GM12865 (cell line): Measurements from ENCODE around the gene INPP4B.
"Not testable (repeated sequence)": the region's sequence is repeated elsewhere in the genome, so short reads cannot be mapped to it uniquely, and the experiment has no call there.

Experiments used
- DNase-seq: peaks from one replicate; pipeline ENCODE4 v3.0.0; 2010; ENCODE audit warnings: low read depth
- H3K4me3 ChIP-seq: 2 replicates; pipeline ENCODE4 v1.5.1; 2011; ENCODE audit warnings: mild to moderate bottlenecking, low read depth, low read length, control low read depth
- CTCF ChIP-seq: IDR thresholded peaks from 2 replicates; pipeline ENCODE4 v1.5.1; 2011; ENCODE audit warnings: low read length, control low read depth, low read depth, inconsistent platforms; ENCODE audit not compliant: insufficient read depth; ENCODE audit errors: missing control alignments

The INPP4B gene

GRCh38 chr4:142683503-142683902, 162.6 kb downstream of the INPP4B start:
- no peak for DNase-seq
- H3K4me3 ChIP-seq = no peak overlapping the region
- no peak for TF ChIP-seq CTCF

GRCh38 chr4:142671516-142671915, 174.6 kb downstream of the INPP4B start:
- DNase-seq = no peak
- TF ChIP-seq CTCF = no peak
- H3K4me3 ChIP-seq = no peak overlapping the region

DNA sequence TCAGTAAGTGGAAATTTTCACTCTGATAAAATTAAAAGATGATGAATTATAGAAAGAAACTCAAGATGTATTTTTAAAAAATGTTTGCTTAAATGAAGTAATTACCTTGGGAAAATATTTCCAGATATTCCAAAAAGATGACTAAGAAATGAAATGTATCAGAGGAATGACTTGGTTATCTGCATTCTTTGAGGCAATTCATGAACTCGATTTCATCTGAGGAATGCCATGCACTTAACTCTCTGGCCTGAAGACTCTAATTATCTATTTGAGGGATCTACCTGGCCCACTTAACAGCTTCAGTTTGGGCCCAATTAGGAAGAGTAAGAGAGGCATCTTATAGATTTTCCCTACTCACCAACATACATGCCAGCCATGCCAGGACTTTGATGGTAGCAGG, 182.3 kb downstream of the INPP4B start:
- DNase-seq = no peak
- H3K4me3 ChIP-seq = no peak overlapping the region
- TF ChIP-seq CTCF = no peak

DNA sequence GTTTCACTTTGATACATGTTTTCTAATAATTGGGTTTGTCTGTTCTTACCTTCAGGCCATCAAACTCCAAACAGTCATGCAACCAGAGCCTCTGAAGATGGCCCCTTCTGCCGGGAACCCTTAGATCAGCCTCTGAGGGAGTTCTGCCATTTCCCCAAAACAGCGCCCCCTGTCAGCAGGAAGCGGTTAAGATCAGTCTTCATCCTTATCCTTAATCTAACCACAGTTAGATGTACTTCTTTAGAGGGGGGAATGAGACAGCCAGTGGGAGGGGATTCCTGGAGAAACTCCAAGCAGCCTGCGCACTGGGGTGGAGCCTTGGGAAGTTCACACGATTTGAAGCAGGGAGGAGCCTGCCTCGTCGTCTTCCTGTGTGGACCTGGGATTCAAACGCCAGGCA, 185.4 kb downstream of the INPP4B start:
- TF ChIP-seq CTCF = no peak
- no peak for DNase-seq
- no peak overlapping the region for H3K4me3 ChIP-seq

- TF ChIP-seq CTCF = no peak
- H3K4me3 ChIP-seq = no peak overlapping the region
- no peak for DNase-seq
Observed at GRCh38 chr4:142656178-142656577, 189.9 kb downstream of the INPP4B start.

GRCh38 chr4:142648378-142648777, 197.7 kb downstream of the INPP4B start:
- TF ChIP-seq CTCF = no peak
- peak; percentile 33 for DNase-seq
- H3K4me3 ChIP-seq = no peak overlapping the region

DNA sequence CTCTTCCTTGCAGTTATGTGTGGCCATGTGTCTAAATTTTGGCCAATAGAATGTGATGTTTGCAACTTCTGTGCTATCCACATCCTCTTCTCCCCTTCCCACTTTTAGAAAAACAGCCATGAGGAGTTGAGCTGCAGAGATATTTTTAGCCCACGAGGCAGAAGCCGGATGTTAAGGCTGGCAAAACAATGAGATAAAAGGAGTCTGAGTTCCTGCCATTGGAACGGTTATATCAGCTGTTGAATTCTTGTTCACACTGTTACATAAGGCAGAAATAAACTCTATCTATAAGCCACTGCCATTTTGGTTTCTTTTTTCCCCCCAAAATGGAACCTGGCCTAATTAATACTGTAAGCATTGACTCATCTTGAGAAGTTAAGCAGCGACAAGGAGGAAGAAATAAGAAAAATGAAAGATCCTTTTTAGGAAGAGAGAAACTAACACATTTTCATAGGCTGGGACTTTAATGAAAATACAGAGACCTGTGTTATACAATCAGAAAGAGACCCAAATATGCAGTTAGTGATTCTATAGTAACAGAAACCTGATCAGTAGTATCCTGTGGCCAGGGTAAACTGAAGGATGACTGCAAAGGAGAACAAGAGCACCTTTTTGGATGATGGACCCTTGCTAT, 200.5 kb downstream of the INPP4B start:
- TF ChIP-seq CTCF = no peak
- no peak overlapping the region for H3K4me3 ChIP-seq
- peak; percentile 26 for DNase-seq

DNA sequence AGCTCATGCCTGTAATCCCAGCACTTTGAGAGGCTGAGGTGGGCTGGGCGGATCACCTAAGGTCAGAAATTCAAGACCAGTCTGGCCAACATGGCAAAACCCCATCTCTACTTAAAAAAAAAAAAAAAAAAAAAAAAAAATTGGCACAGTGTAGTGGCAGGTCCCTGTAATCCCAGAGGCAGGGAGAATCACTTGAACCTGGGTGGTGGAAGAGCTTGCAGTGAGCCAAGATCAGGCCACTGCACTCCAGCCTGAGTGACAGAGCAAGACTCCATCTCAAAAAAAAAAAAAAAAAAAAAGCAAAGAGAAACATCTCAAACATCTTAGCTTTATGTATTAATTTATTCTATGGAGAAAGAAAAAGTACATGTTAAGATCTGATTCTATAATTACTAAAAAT, 201.5 kb downstream of the INPP4B start:
- DNase-seq, H3K4me3 ChIP-seq: not testable (repeated sequence)
